Right kidney (tissue), 1 donor: ENCODE data around the gene C1orf159.
A peak's percentile ranks its signal among the peaks of the same experiment; 100 is the strongest.
"Not testable (repeated sequence)": the region's sequence is repeated elsewhere in the genome, so short reads cannot be mapped to it uniquely, and the experiment has no call there.

Experiments
- DNase-seq: peaks from one replicate; pipeline ENCODE4 v3.0.0-alpha.2; 2016

Gene C1orf159

DNA sequence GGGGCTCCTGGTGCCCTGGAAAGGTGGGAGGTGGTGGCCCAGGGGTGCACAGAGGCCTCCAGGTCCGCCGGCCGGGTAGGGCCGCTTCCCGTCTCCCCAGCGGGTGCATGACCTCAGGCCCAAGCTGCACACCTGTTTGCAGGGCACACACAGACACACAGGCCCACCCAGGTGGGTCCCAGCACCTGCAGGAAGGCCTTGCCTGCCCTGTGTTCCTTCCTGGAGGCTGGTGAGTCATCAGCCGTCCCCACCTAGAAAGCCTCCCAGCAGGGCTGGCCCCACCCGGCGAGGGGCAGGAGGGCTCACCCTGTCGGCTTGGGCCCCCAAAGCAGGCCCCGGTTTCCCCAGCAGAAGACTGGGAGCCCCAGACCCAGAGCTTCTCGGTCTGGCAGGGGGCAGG is 34.2 kb upstream of the C1orf159 start:
- no peak for DNase-seq

DNA sequence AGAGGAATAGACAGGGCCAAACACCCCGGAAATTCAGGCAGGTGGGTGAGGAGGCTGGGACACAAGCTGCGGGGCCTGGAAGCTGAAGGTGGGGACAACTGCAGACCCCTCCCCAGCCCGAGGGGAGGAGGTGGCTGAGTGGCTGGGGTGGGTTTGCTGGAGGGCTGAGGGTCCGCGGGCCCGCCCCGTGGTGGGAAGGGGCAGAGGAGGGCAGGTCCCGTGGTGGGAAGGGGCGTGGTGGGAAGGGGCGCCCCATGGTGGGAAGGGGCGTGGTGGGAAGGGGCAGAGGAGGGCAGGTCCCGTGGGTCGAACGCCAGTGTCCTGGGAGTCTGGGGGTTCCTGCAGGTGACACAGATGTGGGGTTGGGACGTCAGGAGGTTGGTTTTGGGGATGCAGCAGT is 33.5 kb upstream of the C1orf159 start:
- no peak for DNase-seq

DNA sequence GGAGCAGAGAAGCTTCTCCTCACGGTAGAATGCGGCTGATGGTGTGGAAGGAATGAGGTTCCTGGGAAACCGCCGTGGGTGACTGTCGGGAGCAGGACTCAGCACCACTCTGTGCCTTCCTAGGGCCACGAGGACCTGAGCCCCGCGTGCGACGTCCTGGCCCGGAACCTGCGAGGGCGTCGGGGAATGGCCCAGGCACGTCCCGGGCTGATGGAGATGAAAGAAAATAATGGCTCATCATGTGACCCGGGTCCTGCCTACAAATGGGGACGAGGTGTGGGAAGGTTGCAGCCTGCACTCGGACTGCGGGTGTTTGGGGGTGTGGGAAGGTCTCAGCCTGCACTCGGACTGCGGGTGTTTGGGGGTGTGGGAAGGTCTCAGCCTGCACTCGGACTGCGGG is 32.7 kb upstream of the C1orf159 start:
- no peak for DNase-seq

DNA sequence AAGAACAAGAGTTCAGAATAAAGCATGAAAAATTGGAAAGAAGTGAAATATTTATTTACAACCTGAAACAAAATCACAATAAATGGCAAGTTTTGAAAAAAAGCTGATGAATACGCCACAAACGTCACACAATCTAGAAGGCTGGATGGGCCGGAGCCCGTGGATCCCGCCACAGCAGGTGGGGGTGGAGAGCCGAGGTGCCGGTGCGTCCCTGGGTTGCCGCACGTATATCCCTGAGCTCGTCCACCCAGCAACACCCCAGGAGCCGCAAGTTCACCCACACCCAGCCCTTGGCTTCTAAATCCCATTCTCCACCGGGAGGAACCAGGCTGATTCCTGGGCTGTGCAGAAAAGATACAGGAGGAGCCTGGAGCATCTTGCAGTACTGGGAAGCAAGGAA is 32.2 kb upstream of the C1orf159 start:
- no peak for DNase-seq

DNA sequence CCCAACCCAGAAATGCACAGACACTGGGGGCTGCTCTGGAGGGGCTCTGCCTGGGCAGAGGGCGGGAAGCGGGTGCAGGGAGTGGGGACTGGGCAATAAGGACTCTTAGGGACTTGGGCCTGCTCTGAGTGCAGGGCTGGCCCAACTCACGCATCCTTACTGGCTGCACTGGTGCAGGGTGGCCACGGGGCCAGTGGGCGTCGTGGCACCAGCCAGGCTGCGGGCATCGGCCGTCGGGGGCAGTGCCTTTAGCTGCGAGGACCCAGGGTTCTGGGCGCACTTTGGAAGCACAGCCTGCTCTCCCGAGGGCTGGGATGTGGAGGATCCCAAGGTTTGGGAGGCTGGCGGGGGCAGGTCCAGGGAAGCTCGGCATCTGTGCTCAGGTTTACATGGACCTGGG is 30.7 kb upstream of the C1orf159 start:
- no peak for DNase-seq

DNA sequence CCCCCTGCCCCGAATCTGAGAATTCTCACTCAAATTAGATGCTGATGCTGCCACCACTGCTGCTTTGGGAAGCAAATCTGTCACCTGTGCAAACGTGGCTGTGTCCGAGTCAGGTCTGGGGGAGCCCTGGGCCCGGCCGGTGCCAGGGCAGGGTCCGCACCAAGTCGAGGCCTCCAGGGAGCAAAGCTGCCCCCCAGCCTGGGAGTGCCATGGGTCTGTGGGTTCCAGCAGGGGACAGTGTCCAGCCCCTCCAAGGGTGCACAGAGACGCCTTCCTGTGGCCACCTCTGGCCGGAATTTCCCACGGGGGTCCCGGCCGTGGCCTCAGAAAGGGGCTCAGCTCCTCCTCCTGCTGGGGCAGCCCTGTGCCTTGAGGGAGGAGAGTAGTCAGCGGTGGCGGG is 30.1 kb upstream of the C1orf159 start:
- peak; percentile 5 for DNase-seq

DNA sequence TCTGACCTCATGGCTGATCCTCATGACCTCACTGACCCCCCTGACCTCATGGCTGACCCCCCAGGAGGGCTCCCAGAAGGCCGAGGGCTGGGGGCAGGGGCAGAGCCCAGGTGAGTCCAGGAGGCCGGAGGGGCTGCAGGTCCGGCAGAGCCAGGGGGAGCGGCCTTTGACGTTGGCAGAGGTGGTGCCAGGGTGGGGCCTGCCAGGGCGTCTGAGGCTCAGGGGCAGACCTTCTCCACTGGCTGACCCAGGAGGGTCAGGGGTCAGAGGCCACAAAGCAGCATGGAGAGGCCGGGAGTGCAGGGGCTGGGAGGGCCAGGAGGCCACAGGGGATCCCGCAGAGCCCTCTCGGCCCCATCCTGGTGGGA is 29.6 kb upstream of the C1orf159 start:
- DNase-seq = no peak

DNA sequence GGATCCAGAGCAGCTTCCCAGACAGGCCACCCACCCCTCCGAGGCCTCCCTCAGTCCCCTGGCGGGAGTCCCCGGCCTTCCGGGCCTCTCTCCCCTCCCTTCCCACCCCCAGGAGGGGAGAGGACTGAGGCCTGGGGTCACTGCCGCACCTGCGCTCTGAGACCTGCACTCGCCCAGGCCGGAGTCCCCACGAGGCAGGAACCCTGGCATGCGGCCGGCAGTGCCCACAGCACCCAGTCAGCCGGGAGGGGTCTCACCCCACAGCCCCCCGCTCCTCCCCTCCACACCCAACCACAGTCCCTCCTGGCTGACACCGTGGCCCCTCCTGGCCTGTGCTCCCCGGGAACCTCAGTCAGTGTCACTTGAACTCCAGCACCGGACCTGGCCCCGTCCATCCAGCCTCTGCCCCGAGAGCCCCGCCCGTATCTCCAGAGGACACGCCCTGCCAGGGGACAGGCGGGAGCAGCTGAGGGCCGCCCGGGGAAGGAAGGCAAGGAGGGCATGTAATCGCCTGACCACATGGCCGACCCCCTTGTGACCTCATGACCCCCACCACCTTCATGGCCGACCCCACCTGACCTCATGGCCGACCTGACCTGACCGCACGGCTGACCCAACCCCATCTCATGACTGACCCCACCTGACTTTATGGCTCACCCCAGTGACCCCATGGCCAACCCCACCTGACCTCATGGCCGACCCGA is 29.1 kb upstream of the C1orf159 start:
- peak; percentile 3 for DNase-seq

DNA sequence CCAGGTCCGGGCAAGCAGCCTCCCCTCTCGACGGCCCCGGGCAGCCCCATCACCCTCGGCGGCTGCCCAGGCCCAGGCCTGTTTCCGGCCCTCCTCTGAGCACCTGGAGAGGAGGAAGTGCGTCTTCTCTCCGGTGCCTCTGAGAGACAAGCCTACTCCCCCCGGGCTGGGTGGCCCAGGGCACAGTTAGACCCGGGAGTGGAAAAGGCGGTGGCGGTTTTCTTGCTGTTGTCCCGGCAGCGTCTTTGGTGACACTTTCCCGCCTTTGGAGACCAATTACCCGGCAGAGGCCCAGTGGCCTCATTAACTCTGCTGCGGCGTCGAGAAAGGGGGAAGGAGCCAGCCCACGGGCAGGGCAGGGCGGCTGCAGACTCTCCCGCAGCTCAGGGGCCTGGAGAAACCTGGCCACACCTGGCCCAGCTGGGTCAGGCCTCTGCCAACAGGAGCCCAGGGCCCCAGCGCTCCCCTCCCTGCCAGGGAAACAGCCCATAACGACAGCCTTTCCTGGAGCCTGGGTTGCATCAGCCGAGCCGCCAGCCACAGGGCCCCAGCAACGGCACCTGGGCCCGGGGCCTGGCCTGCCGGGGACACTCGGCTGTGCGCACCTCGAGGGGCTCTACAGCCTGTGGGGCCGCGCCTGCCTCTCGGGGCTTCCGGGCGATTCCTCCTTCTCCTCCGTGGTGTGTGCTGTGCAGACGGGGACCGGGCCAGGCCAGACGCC is 28.4 kb upstream of the C1orf159 start:
- DNase-seq = peak; percentile 68

DNA sequence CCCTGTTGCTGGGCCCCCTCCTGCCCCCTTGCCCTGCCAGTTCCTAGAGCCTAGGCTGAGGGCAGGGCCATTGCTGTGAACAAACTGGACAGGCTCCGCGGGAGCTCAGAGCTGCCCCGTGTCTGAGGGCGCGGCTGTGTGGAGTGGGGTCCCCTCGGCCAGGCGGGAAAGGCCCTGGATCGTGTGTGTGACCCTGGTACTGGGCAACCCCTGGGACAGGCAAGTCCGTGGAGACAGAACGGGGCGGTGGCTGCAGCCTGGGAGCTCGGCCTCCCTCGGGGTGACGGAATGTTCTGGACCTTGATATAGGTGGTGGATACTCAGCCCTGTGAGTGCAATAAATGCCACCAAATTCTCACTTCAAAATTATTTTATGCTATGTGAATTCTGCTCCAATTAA is 27.7 kb upstream of the C1orf159 start:
- DNase-seq = no peak

DNA sequence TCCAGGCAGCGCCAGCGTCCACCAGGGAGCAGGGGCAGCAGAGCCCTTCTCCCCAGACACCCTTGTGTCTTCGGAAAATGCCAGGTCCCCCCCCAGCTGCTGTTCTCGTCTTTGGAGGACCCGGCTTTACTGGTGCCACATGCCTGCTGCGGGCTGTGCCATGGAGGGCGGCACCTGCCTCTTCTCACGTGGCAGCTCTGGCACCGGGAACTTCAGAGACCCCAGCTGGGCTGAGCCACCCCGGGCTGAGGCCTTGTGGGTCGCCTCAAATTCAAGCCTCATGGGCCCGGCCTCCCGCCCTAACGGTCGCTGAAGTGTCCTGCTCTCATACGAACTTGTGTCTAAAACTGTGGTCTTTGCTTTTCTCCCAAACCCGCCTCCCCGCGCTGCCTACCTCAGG is 27.0 kb upstream of the C1orf159 start:
- peak; percentile 15 for DNase-seq

DNA sequence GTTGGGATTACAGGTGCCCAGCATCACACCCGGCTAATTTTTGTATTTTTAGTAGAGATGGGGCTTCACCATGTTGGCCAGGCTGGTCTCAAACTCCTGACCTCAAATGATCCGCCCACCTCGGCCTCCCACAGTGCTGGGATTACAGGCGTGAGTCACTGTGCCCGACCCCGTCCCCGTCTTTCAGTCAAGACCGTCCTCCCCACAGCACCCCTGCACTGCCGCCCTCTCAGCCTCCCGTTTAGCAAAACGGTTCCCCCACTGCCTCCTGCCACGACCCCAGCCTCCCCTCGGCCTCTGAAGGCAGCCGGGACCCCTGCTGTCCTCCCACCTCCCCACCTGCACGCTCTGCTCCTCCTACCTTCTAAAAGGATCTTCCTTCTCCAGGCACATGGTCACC is 26.5 kb upstream of the C1orf159 start:
- not testable (repeated sequence) for DNase-seq

DNA sequence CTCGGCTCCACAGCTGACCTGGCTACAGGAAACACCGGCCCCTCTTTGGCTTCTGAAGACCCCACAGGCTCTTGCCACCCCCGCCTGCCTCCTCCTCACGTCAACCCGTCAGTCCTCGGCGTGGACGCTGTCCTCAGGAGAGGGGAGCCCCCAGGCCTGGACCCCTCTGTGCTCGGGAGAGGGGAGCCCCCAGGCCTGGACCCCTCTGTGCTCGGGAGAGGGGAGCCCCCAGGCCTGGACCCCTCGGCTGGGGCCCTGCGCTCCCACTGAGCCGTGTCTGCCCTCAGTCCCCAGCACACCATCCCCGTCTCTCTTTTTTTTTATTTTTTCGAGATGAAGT is 26.0 kb upstream of the C1orf159 start:
- DNase-seq = no peak

DNA sequence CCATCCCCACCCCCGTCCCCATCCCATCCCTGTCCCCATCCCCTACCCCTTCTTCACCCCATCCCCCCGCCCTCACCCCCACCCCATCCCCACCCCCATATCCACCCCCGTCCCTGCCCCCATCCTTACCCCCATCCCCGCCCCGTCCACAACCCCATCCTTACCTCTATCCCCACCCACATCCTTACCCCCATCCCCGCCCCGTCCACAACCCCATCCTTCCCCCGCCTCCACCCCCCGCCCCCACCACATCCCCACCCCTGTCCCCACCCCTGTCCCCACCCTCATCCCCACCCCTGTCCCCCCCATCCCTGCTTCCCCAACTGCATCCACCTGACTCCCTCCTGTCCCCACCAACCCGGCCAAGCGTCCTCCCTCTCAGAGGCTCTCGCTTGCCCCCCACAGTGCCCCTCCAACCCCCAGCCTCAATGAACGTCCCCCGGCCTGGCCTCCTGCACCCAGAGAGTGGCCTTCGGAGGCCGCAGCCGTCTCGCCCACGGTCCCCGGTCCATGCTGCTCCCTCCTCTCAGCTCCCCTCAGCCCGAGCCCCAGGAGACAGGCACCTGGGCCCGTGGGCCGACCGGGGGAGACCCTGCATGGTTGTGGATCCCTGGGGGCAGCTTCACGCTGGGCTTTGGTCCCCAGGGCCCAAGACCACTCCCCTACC is 25.5 kb upstream of the C1orf159 start:
- DNase-seq = no peak

DNA sequence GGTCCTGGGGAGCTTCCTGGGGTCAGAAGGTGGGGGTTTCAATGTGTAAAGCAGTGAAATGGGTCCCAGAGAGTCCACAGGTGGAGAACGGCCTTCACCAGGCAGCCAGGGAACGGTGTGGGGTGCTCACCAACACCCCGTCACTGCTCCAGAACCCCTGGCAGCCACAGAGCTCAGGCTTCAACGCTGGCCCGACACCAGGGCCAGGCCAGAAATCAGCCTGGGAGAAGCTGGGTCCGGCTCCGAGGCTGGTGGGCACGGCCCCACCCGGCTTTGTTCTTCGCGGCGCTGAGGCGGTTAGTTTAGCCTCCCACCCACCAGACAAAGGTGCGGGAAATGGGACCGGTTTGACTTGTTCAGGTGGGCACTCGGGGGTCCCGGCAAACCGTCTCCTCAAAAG is 24.8 kb upstream of the C1orf159 start:
- DNase-seq = no peak

DNA sequence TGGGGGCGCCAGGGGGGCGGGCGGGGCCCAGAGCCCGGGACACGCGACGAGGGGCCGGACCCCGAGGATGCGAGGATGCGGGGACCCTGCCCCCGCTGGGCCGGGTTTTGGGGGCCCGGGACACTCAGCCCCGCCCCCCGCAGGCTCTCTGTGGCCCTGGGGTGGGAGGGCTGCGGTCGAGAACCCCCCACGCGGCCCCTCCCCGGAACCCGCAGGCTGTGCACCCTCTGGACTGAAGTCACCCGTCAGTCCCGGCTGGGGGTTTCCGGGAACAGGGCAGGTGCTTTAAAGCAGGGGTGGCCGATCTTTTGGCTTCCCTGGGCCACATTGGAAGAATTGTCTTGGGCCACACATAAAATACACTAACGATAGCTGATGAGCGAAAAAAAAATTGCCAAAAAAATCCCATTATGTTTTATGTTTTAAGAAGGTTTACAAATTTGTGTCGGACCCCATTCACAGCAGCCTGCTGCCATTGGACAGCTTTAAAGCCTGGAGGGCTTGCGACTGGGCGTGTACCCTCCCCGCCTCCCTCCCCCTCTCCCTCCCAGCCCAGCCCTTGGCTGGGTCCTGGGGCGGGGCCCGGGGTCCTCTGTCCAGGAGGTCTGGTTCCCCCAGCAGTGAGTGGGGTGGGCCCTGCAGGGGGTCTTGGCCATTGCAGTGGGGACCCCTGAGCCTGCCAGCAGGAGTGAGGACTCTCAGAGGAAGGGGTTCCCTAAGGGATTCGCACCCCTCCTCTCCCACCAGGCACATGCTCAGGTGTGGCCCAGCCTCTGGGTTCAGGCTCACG is 21.6 kb upstream of the C1orf159 start:
- DNase-seq = no peak

DNA sequence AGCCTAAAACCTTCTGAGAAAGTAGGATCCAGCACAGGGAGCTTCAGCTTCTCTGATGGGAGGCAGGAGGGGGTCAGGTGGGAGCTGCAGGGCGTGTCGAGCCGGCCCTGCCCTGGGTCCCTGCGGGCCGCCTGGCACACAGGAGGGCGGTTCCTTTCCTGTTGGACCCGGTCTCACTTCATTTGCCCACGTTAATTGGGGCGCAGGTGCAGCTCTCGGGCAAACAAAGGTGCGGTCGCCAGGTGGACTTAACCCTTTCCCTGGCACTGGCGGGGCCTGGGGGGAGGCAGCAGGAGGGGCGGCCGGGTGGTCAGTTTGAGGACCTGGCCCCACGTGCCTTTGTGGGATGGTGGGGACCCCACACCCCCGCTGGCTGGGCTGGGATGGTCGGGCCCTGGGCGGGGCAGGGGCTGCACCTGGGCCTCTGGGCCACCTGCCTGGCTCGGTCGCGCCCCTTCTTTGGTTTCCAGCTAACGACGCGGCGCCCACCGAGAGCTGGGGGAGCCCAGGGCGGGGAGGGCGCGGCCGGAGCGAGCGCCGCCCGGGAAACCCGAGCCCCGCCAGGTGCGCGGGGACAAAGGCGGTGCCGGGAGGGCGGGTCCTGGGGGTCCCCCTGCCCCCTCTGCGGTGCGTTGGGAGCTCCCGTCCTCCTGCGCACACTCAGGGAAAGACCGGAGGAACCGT is 20.8 kb upstream of the C1orf159 start:
- DNase-seq = peak; percentile 48

DNA sequence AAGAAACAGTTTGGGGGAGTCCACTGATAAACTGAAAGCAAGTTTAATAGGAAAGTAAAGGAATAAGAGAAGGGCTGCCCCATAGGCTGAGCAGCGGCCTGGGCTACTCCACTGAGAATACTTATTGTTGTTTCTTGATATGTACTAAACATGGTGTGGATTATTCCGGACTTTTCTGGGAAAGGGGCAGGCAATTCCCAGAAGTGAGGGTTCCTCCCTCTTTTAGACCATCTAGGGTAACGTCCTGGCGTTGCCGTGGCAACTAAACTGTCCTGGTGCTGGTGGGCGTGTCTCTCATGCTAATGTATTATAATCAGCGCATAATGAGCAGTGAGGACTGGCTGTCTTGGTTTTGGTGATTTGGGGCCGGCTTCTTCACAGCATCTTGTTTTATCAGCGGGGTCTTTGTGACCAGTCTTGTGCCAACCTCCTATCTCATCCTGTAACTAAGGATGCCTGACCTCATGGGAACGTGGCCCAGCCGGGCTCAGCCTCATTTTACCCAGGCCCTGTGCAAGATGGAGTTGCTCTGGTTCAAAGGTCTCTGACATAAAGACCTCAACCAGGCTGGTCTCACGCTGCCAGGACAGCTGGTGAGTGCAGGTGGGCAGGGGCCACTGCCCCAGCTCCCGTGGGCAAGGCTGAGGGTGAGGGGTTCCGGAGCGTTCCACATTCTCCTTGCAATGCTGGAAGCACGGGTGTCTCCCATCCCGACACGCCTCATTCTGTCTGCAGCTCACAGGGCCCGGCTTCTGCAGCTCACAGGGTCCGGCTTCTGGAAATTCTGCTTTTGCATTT is 19.6 kb upstream of the C1orf159 start:
- no peak for DNase-seq

DNA sequence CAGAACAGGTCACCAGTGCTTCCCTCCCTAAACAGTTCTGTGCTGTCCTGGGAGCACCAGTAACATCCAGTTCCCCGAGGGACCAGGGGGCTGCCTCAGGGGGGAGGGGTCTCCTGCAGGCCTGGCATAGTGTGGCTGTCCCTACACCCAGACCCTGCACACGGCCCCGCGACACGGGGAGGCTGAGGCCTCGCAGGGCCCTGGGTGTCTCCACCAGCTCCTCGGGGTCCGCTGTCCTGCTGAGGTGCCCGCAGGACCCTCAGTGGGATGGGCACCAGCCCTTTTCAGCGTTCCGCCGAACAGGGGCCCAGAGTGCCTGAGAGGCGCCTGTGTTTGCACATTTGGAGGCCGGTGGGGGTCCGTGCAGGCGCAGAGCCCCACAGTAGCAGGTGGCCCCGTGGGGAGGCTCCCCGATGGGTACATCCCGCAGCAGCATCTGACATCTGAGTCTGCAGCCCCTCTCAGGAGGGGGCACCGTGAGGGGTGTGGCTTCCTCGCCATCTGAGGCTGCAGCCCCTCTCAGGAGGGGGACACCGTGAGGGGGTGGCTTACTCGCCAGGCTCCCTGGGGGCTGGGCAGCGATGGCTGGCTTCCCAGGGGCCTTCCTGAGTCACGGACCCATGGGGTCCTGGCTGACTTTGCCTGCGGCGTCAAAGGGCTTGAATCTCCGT is 18.5 kb upstream of the C1orf159 start:
- DNase-seq = no peak

DNA sequence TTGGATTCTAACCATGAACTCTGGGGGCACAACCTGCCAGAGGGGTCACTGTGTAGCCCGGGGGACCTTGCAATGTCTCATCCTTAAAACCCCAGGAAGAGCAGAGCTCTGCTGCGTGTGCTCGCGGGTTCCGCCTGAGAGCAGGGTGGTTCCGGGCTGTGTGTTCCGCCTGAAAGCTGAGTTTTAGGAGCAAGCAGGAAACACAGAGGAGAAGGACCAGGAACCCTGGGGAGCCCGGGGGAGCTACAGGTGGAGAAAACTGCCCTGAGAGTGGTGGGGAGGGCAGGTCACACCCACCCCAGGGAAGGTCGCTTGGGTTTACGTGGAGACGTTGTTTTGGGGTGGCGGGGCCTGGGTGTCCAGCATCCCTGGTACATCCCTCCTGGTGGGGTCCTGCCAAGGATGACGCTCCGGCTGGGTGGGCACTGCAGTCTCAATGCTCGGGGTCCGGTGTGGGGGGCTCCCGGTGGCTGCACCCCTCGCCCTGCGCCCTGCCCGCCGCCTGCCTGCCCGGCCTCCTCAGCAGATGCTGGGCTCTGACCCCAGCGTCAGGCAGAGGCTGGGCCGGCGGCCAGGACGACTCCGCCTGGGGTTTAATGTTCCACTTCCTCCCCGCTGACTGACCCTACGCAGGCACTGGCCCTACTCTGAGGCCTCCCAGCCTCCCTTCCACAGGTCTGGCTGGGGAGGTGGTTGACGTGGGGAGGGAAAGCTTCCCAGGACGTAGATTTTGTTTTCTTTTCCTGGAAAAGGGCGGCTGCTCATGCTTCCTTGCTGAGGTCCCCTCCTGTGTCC is 17.3 kb upstream of the C1orf159 start:
- peak; percentile 60 for DNase-seq
